ENCODE measurements around the gene CBX5.

DNA sequence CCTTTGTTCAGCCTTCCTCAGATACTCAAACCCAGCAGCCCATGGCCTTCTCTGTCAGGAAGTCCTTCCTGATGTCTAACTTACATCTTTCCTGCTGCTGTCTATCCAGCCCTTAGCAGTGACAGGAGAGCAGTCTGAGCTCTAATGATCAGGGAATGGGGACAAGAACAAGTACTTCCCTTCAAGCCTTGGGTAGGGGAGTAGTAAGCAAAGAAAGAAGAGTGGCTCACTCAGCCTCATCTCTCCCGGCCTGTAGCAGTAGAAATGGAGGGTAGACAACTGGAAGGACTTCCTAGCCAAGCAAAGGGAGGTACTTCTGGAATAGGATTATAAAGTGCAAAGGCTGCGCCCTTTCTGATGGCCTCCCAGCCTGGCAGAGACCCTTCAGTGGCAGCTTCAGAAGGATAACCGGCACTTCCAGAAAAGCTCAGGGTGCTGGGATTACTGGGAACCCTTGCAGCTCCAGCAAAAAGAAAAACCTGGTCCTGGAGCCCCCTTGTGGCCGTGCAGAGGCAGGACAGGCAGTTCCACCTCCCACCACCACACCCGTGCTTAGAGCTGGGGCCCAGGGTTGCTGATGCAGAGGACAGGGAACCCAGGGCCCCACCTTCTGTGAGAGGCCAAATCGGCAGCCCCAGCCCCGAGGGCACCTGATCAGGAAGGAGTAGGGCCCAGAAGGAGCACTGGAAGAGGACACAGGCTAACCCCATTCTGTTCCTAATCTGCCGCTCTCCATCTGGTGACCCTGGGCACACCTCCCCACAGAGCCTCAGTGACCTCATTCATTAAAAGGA lies 78.7 kb downstream of the CBX5 start:
- TF ChIP-seq, protein P1, sequence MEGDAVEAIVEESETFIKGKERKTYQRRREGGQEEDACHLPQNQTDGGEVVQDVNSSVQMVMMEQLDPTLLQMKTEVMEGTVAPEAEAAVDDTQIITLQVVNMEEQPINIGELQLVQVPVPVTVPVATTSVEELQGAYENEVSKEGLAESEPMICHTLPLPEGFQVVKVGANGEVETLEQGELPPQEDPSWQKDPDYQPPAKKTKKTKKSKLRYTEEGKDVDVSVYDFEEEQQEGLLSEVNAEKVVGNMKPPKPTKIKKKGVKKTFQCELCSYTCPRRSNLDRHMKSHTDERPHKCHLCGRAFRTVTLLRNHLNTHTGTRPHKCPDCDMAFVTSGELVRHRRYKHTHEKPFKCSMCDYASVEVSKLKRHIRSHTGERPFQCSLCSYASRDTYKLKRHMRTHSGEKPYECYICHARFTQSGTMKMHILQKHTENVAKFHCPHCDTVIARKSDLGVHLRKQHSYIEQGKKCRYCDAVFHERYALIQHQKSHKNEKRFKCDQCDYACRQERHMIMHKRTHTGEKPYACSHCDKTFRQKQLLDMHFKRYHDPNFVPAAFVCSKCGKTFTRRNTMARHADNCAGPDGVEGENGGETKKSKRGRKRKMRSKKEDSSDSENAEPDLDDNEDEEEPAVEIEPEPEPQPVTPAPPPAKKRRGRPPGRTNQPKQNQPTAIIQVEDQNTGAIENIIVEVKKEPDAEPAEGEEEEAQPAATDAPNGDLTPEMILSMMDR (IDR thresholded peaks at IDR 0.05), result peak; percentile 89 to 97 (median 95)
- no peak for TF ChIP-seq POLR2A (IDR thresholded peaks at IDR 0.05)
